H9 (cell line): Measurements from ENCODE around the gene NEK4. TPM values are rescaled to one million over a fixed set of nuclear protein-coding genes. Genes with fewer than 3 reads are reported as not detected.
"Not testable (repeated sequence)": the region's sequence is repeated elsewhere in the genome, so short reads cannot be mapped to it uniquely, and the experiment has no call there.

Source experiments
- DNase-seq: peaks from one replicate; pipeline ENCODE4 v3.0.0-alpha.2; 2017
- H2AFZ ChIP-seq: one replicate; pipeline ENCODE4 v1.6.1; 2013; ENCODE audit warnings: mild to moderate bottlenecking, low read length, control low read depth, moderate library complexity
- H2AK5ac ChIP-seq: 2 replicates; pipeline ENCODE4 v1.6.1; 2013; ENCODE audit warnings: low read length, control low read depth, mixed read lengths; ENCODE audit not compliant: insufficient read length
- H2BK120ac ChIP-seq: one replicate; pipeline ENCODE4 v1.6.1; 2013; ENCODE audit warnings: low read depth, mild to moderate bottlenecking, low read length, control low read depth, inconsistent platforms; ENCODE audit not compliant: poor library complexity, severe bottlenecking
- H2BK12ac ChIP-seq: 2 replicates; pipeline ENCODE4 v1.6.1; 2013; ENCODE audit warnings: low read length, control low read depth, mixed read lengths, low read depth; ENCODE audit not compliant: insufficient read length
- H2BK15ac ChIP-seq: 2 replicates; pipeline ENCODE4 v1.6.1; 2013; ENCODE audit warnings: low read depth, low read length, control low read depth
- H2BK20ac ChIP-seq: one replicate; pipeline ENCODE4 v1.6.1; 2013; ENCODE audit warnings: low read depth, mild to moderate bottlenecking, low read length, control low read depth, inconsistent platforms; ENCODE audit not compliant: poor library complexity, severe bottlenecking
- H2BK5ac ChIP-seq: 2 replicates; pipeline ENCODE4 v1.6.1; 2013; ENCODE audit warnings: low read length, control low read depth, mixed read lengths; ENCODE audit not compliant: insufficient read length
- H3K14ac ChIP-seq: 2 replicates; pipeline ENCODE4 v1.6.1; 2013; ENCODE audit warnings: low read length, control low read depth; ENCODE audit not compliant: insufficient read depth
- H3K18ac ChIP-seq: 2 replicates; pipeline ENCODE4 v1.6.1; 2013; ENCODE audit warnings: low read depth, mild to moderate bottlenecking, mixed read lengths, low read length, control low read depth; ENCODE audit not compliant: insufficient read length
- H3K23ac ChIP-seq: 2 replicates; pipeline ENCODE4 v1.6.1; 2013; ENCODE audit warnings: low read length, control low read depth, mixed read lengths, low read depth; ENCODE audit not compliant: insufficient read length
- H3K23me2 ChIP-seq: 2 replicates; pipeline ENCODE4 v1.6.1; 2013; ENCODE audit warnings: low read depth, mild to moderate bottlenecking, mixed read lengths, low read length, control low read depth; ENCODE audit not compliant: insufficient read length, poor library complexity, severe bottlenecking
- H3K27ac ChIP-seq: 2 replicates; pipeline ENCODE4 v1.5.1; 2013; ENCODE audit warnings: low read length, control low read depth, mixed read lengths, low read depth; ENCODE audit not compliant: insufficient read length
- H3K27me3 ChIP-seq: 2 replicates; pipeline ENCODE4 v1.6.1; 2013; ENCODE audit warnings: low read length, control low read depth, inconsistent platforms; ENCODE audit not compliant: insufficient read depth
- H3K4ac ChIP-seq: 2 replicates; pipeline ENCODE4 v1.6.1; 2013; ENCODE audit warnings: low read depth, mild to moderate bottlenecking, control low read depth, inconsistent platforms, low read length, moderate library complexity
- H3K4me1 ChIP-seq: 2 replicates; pipeline ENCODE4 v1.6.1; 2013; ENCODE audit warnings: low read length, control low read depth, inconsistent platforms; ENCODE audit not compliant: insufficient read depth
- H3K4me2 ChIP-seq: 2 replicates; pipeline ENCODE4 v1.6.1; 2013; ENCODE audit warnings: low read length, control low read depth, mixed read lengths; ENCODE audit not compliant: insufficient read length, insufficient read depth
- H3K56ac ChIP-seq: 2 replicates; pipeline ENCODE4 v1.6.1; 2013; ENCODE audit warnings: low read depth, mild to moderate bottlenecking, mixed read lengths, low read length, control low read depth; ENCODE audit not compliant: insufficient read length
- H3K79me1 ChIP-seq: 2 replicates; pipeline ENCODE4 v1.6.1; 2013; ENCODE audit warnings: low read depth, mild to moderate bottlenecking, moderate library complexity, low read length, control low read depth, inconsistent platforms; ENCODE audit not compliant: insufficient read depth, poor library complexity, severe bottlenecking
- H3K79me2 ChIP-seq: 2 replicates; pipeline ENCODE4 v1.6.1; 2013; ENCODE audit warnings: low read length, control low read depth, inconsistent platforms; ENCODE audit not compliant: insufficient read depth
- H3K9ac ChIP-seq: 2 replicates; pipeline ENCODE4 v1.6.1; 2013; ENCODE audit warnings: low read length, control low read depth, mixed read lengths; ENCODE audit not compliant: insufficient read length; ENCODE audit errors: extremely low read depth
- H3K9me3 ChIP-seq: one replicate; pipeline ENCODE4 v1.6.1; 2013; ENCODE audit warnings: low read depth, low read length, inconsistent platforms; ENCODE audit not compliant: control insufficient read depth
- H3T11ph ChIP-seq: one replicate; pipeline ENCODE4 v1.6.1; 2013; ENCODE audit warnings: mild to moderate bottlenecking, low read length, control low read depth, inconsistent platforms
- H4K20me1 ChIP-seq: one replicate; pipeline ENCODE4 v1.6.1; 2013; ENCODE audit not compliant: control insufficient read depth, insufficient read length, insufficient read depth
- H4K5ac ChIP-seq: 2 replicates; pipeline ENCODE4 v1.6.1; 2013; ENCODE audit warnings: low read depth, mild to moderate bottlenecking, mixed read lengths, low read length, control low read depth; ENCODE audit not compliant: insufficient read length
- H4K8ac ChIP-seq: replicated peaks from 2 replicates; pipeline ENCODE4 v1.6.1; 2013; ENCODE audit warnings: low read length, control low read depth, mixed read lengths, low read depth; ENCODE audit not compliant: insufficient read length
- H4K91ac ChIP-seq: 2 replicates; pipeline ENCODE4 v1.6.1; 2013; ENCODE audit warnings: low read depth, mild to moderate bottlenecking, moderate library complexity, mixed read lengths, low read length, control low read depth; ENCODE audit not compliant: insufficient read length
- H3K27ac Mint-ChIP-seq, 3 experiments: 2 replicates in 2 of 3; 3 replicates in 1 of 3; pipeline ENCODE4 v1.8.0; 2020 to 2021; ENCODE audit warnings: mixed read lengths in 3 of 3, mild to moderate bottlenecking in 1 of 3, moderate library complexity in 1 of 3
- H3K27me3 Mint-ChIP-seq: 2 replicates; pipeline ENCODE4 v1.8.0; 2021; ENCODE audit warnings: low read depth, mild to moderate bottlenecking, moderate library complexity, mixed read lengths
- H3K36me3 Mint-ChIP-seq, 3 experiments: 2 replicates in 2 of 3; 3 replicates in 1 of 3; pipeline ENCODE4 v1.8.0; 2020 to 2021; ENCODE audit warnings: low read depth in 3 of 3, mixed read lengths in 3 of 3; ENCODE audit not compliant: insufficient read depth in 1 of 3
- H3K4me1 Mint-ChIP-seq, 2 experiments: 2 replicates each; pipeline ENCODE4 v1.8.0; 2020; ENCODE audit warnings: mixed read lengths in 2 of 2
- H3K4me3 Mint-ChIP-seq, 2 experiments: 2 replicates in 1 of 2; 3 replicates in 1 of 2; pipeline ENCODE4 v1.8.0; 2020 to 2021; ENCODE audit warnings: mild to moderate bottlenecking in 2 of 2, mixed read lengths in 2 of 2, moderate library complexity in 1 of 2
- H3K9me3 Mint-ChIP-seq, 2 experiments: 2 replicates in 1 of 2; 3 replicates in 1 of 2; pipeline ENCODE4 v1.8.0; 2020; ENCODE audit warnings: mild to moderate bottlenecking in 2 of 2, mixed read lengths in 2 of 2, moderate library complexity in 1 of 2
- WGBS: extraction: QIAGEN DNeasy Blood & Tissue Kit; methylation state at CpG from one replicate; pipeline ENCODE4 v1.1.7; 2013; ENCODE audit warnings: missing lambda C conversion rate, low lambda C conversion rate, mixed read lengths; ENCODE audit not compliant: insufficient read length; ENCODE audit errors: extremely low coverage; 5-methylcytosine and 5-hydroxymethylcytosine counted together
- total RNA-seq: library from RNA; stranded (reverse); gene quantifications from 2 replicates; pipeline ENCODE4 v1.2.1, GENCODE V29; 2021
- TF ChIP-seq, protein P1 (sequence below): fragments of 200-600 bp; sonication (generic); conservative IDR thresholded peaks from 3 replicates; pipeline ENCODE4 v1.8.0; 2021; ENCODE audit warnings: antibody characterized with exemption, mild to moderate bottlenecking

Gene NEK4
- total RNA-seq, 1 experiment from 2014 or later: 36.0 TPM

DNA sequence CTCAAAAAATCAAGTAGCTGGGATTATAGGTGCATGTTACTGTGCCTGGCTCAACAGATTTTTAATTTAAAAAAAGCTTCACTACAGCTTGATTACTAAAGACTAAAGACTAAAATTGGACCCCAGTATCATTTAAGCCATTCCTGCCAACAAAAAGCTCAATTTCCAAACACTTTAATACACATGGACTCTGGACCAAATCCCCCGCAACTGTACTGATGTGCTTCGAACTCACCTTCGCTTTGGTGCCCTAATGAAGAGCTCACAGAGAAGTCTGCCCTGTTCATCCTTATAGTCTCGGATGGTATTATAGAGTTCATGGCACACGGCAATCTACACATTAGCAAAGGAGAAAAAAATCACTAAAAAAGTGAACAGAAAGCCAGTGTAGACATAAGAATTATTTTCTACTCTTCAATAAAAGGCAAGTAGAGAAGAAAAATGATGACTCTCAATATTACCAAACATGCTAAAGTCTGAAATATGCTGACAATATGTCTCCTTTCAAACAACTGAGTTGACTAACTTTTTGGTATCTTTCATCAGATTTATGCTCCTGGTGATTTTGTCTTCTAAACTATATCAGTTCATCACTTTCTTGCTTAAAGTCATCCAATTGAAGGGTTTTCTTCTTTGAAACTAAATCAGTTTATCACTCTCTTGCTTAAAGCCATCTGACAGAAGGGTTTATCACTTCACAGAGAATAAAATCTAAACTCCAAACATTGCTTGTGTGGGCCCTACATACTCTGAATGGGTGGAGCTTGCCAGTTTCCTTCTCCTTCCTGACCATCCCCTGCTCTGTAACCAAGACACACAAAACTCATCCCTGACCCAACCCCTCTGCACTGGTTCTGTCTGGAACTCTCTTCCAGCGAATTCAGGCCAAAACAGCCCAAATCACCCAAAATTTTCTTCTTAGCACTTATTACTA, 92.2 kb downstream of the NEK4 start:
- Histone ChIP-seq H2BK120ac (no peak overlapping the region), H2BK5ac (no peak overlapping the region), H3K9me3 (no peaks in the 10 kb centered on the region), H2BK15ac (no peak overlapping the region), H4K20me1 (no peaks in the 10 kb centered on the region), H3T11ph (no peak overlapping the region), H3K18ac (no peak overlapping the region), H3K4me2 (no peak overlapping the region), H3K4me1 (no peaks in the 10 kb centered on the region), H3K9ac (no peak overlapping the region), H3K27me3 (no peaks in the 10 kb centered on the region), H3K14ac (no peak overlapping the region), H3K79me1 (peaks cover 3% of the 10 kb centered on the region), H3K23me2 (no peaks in the 10 kb centered on the region), H3K23ac (no peak overlapping the region), H3K79me2 (peaks cover 3% of the 10 kb centered on the region; the same call in 1 of the 2 replicates), H2AFZ (no peak overlapping the region), H4K91ac (no peak overlapping the region), H3K27ac (no peak overlapping the region), H4K8ac (no peak overlapping the region), H2BK12ac (no peak overlapping the region), H2BK20ac (no peak overlapping the region), H2AK5ac (no peak overlapping the region), H3K56ac (no peak overlapping the region), H4K5ac (no peak overlapping the region), H3K4ac (no peak overlapping the region)
- DNase-seq: no peak
- Mint-ChIP-seq H3K27ac (0 out of 7 replicates have a peak overlapping the region, but pooled peaks of 1 of the 3 experiments have one; percentile 38), H3K27me3 (no peaks in the 10 kb centered on the region), H3K36me3 (peaks cover 24 to 59% (median 56%) of the 10 kb centered on the region in 3 experiments; a peak in 6 of 7 replicates), H3K4me3 (no peak overlapping the region), H3K4me1 (peaks cover 10 to 12% of the 10 kb centered on the region in 2 experiments), H3K9me3 (no peaks in the 10 kb centered on the region)
- TF ChIP-seq, protein P1, sequence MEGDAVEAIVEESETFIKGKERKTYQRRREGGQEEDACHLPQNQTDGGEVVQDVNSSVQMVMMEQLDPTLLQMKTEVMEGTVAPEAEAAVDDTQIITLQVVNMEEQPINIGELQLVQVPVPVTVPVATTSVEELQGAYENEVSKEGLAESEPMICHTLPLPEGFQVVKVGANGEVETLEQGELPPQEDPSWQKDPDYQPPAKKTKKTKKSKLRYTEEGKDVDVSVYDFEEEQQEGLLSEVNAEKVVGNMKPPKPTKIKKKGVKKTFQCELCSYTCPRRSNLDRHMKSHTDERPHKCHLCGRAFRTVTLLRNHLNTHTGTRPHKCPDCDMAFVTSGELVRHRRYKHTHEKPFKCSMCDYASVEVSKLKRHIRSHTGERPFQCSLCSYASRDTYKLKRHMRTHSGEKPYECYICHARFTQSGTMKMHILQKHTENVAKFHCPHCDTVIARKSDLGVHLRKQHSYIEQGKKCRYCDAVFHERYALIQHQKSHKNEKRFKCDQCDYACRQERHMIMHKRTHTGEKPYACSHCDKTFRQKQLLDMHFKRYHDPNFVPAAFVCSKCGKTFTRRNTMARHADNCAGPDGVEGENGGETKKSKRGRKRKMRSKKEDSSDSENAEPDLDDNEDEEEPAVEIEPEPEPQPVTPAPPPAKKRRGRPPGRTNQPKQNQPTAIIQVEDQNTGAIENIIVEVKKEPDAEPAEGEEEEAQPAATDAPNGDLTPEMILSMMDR: no peak
- no CpG with 5 or more reads among the region's 6 CpGs for WGBS

DNA sequence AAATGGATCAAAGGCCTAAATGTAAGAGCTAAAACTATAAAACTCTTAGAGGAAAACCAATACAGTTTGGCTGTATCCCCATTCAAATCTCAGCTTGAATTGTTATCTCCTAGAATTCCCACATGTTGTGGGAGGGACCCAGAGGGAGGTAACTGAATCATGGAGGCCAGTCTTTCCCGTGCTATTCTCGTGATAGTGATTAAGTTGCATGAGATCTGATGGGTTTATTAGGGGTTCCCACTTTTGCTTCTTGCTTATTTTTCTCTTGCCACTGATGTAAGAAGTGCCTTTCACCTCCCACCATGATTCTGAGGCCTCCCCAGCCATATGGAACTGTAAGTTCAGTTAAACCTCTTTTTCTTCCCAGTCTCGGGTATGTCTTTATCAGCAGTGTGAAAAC, 94.5 kb downstream of the NEK4 start:
- H4K20me1 ChIP-seq, H3K14ac ChIP-seq, H2BK5ac ChIP-seq, H3K4me1 ChIP-seq, H3K18ac ChIP-seq, H3K4me2 ChIP-seq, H2BK20ac ChIP-seq, H2AFZ ChIP-seq, H3K23me2 ChIP-seq, H3K79me1 ChIP-seq, H3K9ac ChIP-seq, H3K27me3 Mint-ChIP-seq, H3K4me3 Mint-ChIP-seq, DNase-seq, H3K9me3 Mint-ChIP-seq, H2BK12ac ChIP-seq, H2AK5ac ChIP-seq, H3K9me3 ChIP-seq, H3K23ac ChIP-seq, H3K56ac ChIP-seq, H3K4ac ChIP-seq, H3K27ac ChIP-seq, H2BK120ac ChIP-seq, H4K8ac ChIP-seq, H3K27me3 ChIP-seq, H4K5ac ChIP-seq, H2BK15ac ChIP-seq, H3K4me1 Mint-ChIP-seq, H3T11ph ChIP-seq, H4K91ac ChIP-seq, H3K79me2 ChIP-seq: not testable (repeated sequence)
- peaks cover 32 to 70% (median 60%) of the 10 kb centered on the region in 3 experiments; a peak in 6 of 7 replicates for H3K36me3 Mint-ChIP-seq
- no CpG with 5 or more reads among the region's 3 CpGs for WGBS
- 0 out of 7 replicates have a peak overlapping the region, but pooled peaks of 1 of the 3 experiments have one; percentile 2 for H3K27ac Mint-ChIP-seq
